Transverse colon (tissue), 4 donors: Measurements from ENCODE around the gene CDKAL1. TPM values are rescaled to one million over a fixed set of nuclear protein-coding genes. Genes with fewer than 3 reads are reported as not detected.
"Not testable (repeated sequence)": the region's sequence is repeated elsewhere in the genome, so short reads cannot be mapped to it uniquely, and the experiment has no call there.

Experiments used
- DNase-seq: peaks from one replicate; pipeline ENCODE4 v3.0.0-alpha.2; 2019
- H3K27ac ChIP-seq, 4 donors: fragments of 200-600 bp; sonication (generic); 2 replicates each; pipeline ENCODE4 v1.5.1; 2016 to 2018; ENCODE audit warnings: inconsistent platforms in 4 of 4
- H3K27me3 ChIP-seq: fragments of 200-600 bp; sonication (generic); 2 replicates; pipeline ENCODE4 v1.5.1; 2017; ENCODE audit warnings: inconsistent platforms
- H3K36me3 ChIP-seq, 4 donors: fragments of 200-600 bp; sonication (generic); 2 replicates each; pipeline ENCODE4 v1.5.1; 2017 to 2019; ENCODE audit warnings: inconsistent platforms in 4 of 4
- H3K4me1 ChIP-seq, 4 donors: fragments of 200-600 bp; sonication (generic); 2 replicates each; pipeline ENCODE4 v1.5.1; 2017 to 2020; ENCODE audit warnings: inconsistent platforms in 4 of 4
- H3K4me3 ChIP-seq, 4 donors: fragments of 200-600 bp; sonication (generic); 1 replicate in 1 of 4; 2 replicates in 3 of 4; pipeline versions ENCODE4 v1.5.1 to v1.6.1; 2017 to 2019; ENCODE audit warnings: inconsistent platforms in 4 of 4
- H3K9me3 ChIP-seq, 2 donors: fragments of 200-600 bp; sonication (generic); 2 replicates each; pipeline ENCODE4 v1.5.1; 2017 to 2019; ENCODE audit warnings: inconsistent platforms in 2 of 2
- EP300 ChIP-seq: sonication (generic); formaldehyde crosslinking; IDR thresholded peaks from one replicate; pipeline ENCODE4 v1.6.1; 2017; ENCODE audit warnings: antibody characterized with exemption, low read depth
- POLR2A ChIP-seq: fragments of 450-650 bp; IDR thresholded peaks from one replicate; pipeline ENCODE4 v1.6.1; 2016; ENCODE audit warnings: antibody characterized with exemption, mild to moderate bottlenecking, moderate library complexity
- POLR2AphosphoS5 ChIP-seq, 3 donors: sonication (generic); formaldehyde crosslinking; IDR thresholded peaks; one replicate each; pipeline ENCODE4 v1.6.1; 2016; ENCODE audit warnings: antibody characterized with exemption in 3 of 3
- WGBS, 2 donors: methylation state at CpG; one replicate each; pipeline ENCODE4 v1.1.5; 2018; ENCODE audit warnings: low coverage in 1 of 2; 5-methylcytosine and 5-hydroxymethylcytosine counted together
- in situ Hi-C, 4 donors: fragments of 200-750 bp; cut with MboI; loops; one replicate each; pipeline versions ENCODE4 v1.15.0 to v1.15.1; 2017; ENCODE audit warnings: low sequenced_read_pairs in 3 of 4, low pct_ligation_motif_present in 1 of 4, low pct_unique_long_range_greater_than_20kb in 1 of 4
- intact Hi-C: fragments of 100-400 bp; cut with DNase I; formaldehyde crosslinking; loops from one replicate; pipeline ENCODE4 v1.15.1; 2023; ENCODE audit warnings: low total_unique reads
- total RNA-seq, 4 donors: library from RNA; depleted of rRNA; stranded (reverse); fragments of >200 nt; gene quantifications; one replicate each; pipeline ENCODE4 v1.1.0, GENCODE V29; 2016
- TF ChIP-seq, protein P1 (sequence below), 5 experiments: fragments of 200-600 bp in 3 of 5; fragments of 450-650 bp in 2 of 5; sonication (generic) in 3 of 5; IDR thresholded peaks; 1 replicate in 2 of 5; 2 replicates in 3 of 5; pipeline ENCODE4 v1.5.1; 2016 to 2017; ENCODE audit warnings: antibody characterized with exemption in 5 of 5, inconsistent platforms in 3 of 5, mild to moderate bottlenecking in 2 of 5, moderate library complexity in 1 of 5

The CDKAL1 gene
- total RNA-seq, 4 donors from 2014 or later: 4.8 to 21.7 (median 12.5) TPM

GRCh38 chr6:20589266-20589665 is 55.0 kb downstream of the CDKAL1 start:
- intact Hi-C loops: no loop called here
- 66 to 68% methylated on average over 4 to 5 of the region's 5 CpGs for whole genome bisulfite sequencing, 2 donors

DNA sequence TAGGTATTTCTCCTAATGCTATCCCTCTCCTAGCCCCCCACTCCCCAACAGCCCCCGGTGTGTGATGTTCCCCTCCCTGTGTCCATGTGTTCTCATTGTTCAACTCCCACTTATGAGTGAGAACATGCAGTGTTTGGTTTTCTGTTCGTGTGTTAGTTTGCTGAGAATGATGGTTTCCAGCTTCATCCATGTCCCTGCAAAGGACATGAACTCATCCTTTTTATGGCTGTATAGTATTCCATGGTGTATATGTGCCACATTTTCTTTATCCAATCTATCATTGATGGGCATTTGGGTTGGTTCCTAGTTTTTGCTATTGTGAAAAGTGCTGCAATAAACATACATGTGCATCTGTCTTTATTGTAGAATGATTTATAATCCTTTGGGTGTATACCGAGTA is 56.2 kb downstream of the CDKAL1 start:
- DNase-seq, H3K9me3 ChIP-seq, H3K27ac ChIP-seq, H3K4me3 ChIP-seq, intact Hi-C loops, H3K27me3 ChIP-seq, in situ Hi-C loops, H3K4me1 ChIP-seq, H3K36me3 ChIP-seq: not testable (repeated sequence)
- 94 to 97% methylated on average over 2 to 3 of the region's 3 CpGs for WGBS, 2 donors

More at GRCh38 chr6:20589266-20589665, 55.0 kb downstream of the CDKAL1 start:
- TF ChIP-seq POLR2A: no peak
- TF ChIP-seq, protein P1, sequence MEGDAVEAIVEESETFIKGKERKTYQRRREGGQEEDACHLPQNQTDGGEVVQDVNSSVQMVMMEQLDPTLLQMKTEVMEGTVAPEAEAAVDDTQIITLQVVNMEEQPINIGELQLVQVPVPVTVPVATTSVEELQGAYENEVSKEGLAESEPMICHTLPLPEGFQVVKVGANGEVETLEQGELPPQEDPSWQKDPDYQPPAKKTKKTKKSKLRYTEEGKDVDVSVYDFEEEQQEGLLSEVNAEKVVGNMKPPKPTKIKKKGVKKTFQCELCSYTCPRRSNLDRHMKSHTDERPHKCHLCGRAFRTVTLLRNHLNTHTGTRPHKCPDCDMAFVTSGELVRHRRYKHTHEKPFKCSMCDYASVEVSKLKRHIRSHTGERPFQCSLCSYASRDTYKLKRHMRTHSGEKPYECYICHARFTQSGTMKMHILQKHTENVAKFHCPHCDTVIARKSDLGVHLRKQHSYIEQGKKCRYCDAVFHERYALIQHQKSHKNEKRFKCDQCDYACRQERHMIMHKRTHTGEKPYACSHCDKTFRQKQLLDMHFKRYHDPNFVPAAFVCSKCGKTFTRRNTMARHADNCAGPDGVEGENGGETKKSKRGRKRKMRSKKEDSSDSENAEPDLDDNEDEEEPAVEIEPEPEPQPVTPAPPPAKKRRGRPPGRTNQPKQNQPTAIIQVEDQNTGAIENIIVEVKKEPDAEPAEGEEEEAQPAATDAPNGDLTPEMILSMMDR (IDR thresholded peaks at IDR 0.05): no peak
- no peak for TF ChIP-seq EP300
- TF ChIP-seq POLR2AphosphoS5 (IDR thresholded peaks at IDR 0.05): no peak
- H3K4me3 ChIP-seq: no peak overlapping the region
- in situ Hi-C loops: no loop called here
- no peak for DNase-seq
- no peaks in the 10 kb centered on the region for H3K9me3 ChIP-seq
- no peaks in the 10 kb centered on the region for H3K36me3 ChIP-seq
- no peaks in the 10 kb centered on the region for H3K27me3 ChIP-seq
- no peak overlapping the region for H3K27ac ChIP-seq
- H3K4me1 ChIP-seq: peaks cover 0 to 4% (median 0%) of the 10 kb centered on the region in 4 donors

- H3K27me3 ChIP-seq, in situ Hi-C loops, H3K9me3 ChIP-seq, H3K4me1 ChIP-seq, intact Hi-C loops, H3K27ac ChIP-seq, H3K4me3 ChIP-seq, DNase-seq: not testable (repeated sequence)
- 97 to 100% methylated on average over 1 to 6 of the region's 7 CpGs for WGBS, 2 donors
- peaks cover 0 to 10% (median 3%) of the 10 kb centered on the region in 4 donors for H3K36me3 ChIP-seq
These were observed 60.1 kb downstream of the CDKAL1 start for GRCh38 chr6:20594299-20594853.

DNA sequence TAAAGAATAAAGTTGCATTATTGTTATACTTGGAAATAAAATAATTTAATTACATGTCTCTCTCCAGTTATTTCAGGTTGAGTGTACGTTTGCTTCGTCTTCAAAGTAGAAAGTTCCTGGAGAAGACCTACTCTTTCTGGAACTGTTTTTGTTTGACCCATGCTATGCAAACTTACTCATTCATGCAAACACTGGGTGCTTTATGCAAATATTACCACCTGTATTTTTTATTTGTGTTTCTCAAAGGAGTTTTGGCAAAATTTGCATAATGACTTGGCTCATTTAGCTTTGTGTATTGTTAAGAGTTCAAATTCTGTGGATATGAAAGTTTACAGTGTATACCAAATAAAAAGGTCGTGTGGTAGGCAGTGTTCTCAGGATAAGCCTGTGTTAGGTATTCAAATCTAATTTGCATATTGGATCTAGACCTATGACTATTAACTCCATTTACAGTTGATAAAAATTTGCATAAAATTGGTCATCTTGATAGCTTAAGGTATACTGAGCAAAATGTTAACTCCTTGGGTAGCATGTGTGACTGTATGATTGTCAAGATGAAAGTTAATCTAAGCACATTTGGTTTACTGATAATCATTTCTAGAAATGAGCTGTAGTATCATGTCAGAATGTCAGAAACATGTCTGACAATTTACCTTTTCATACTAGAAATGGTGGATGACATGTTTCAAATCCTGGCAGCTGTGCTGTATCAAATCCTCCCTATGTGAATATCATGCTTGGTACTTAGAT is 65.2 kb downstream of the CDKAL1 start:
- in situ Hi-C loops: no loop called here
- H3K27ac ChIP-seq: no peak overlapping the region
- H3K36me3 ChIP-seq: peaks cover 0 to 10% (median 3%) of the 10 kb centered on the region in 4 donors
- H3K9me3 ChIP-seq: no peaks in the 10 kb centered on the region
- no peak for DNase-seq
- no peaks in the 10 kb centered on the region for H3K27me3 ChIP-seq
- 46 to 50% methylated on average over 3 of the region's 3 CpGs for WGBS, 2 donors
- TF ChIP-seq EP300 (no peak), POLR2AphosphoS5 (IDR thresholded peaks at IDR 0.05) (no peak), POLR2A (no peak)
- TF ChIP-seq, protein P1 (IDR thresholded peaks at IDR 0.05): no peak
- intact Hi-C loops: no loop called here
- H3K4me1 ChIP-seq: no peaks in the 10 kb centered on the region
- no peak overlapping the region for H3K4me3 ChIP-seq

DNA sequence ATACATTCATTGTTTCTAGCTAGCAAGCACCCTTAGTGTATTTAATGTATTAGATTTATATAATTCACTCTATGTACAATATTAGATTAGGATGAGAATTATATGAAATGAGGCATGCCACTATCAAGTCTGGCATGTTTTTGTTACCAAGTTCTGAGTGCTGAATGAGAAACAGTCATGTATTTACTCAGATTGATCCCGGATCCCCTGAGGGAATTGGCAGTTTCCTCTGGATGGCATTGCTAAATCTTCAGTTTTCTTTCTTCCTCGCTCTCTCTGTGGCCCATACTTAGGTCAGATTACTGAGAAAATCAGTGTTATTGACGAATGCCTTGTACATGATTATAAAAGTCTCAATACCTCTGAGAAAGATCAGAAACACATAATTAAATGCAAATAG is 66.6 kb downstream of the CDKAL1 start:
- intact Hi-C loops: no loop called here
- no peaks in the 10 kb centered on the region for H3K9me3 ChIP-seq

More for the DNA sequence above, 66.6 kb downstream of the CDKAL1 start:
- peaks cover 0 to 5% (median 2%) of the 10 kb centered on the region in 4 donors for H3K36me3 ChIP-seq
- no peak overlapping the region for H3K4me3 ChIP-seq
- TF ChIP-seq, protein P1 (IDR thresholded peaks at IDR 0.05): no peak
- no peak for TF ChIP-seq EP300
- no peak for TF ChIP-seq POLR2A
- no peak for TF ChIP-seq POLR2AphosphoS5 (IDR thresholded peaks at IDR 0.05)
- in situ Hi-C loops: no loop called here
- no peak for DNase-seq
- WGBS, 2 donors: 90 to 100% methylated on average over 3 of the region's 3 CpGs
- no peaks in the 10 kb centered on the region for H3K27me3 ChIP-seq
- H3K27ac ChIP-seq: no peak overlapping the region
- no peaks in the 10 kb centered on the region for H3K4me1 ChIP-seq
